NCI-H146 treated with DMSO at 0.1 percent for 48 hours (cell line): ENCODE results near the gene DLEU7.

Experiments
- DNase-seq: peaks from one replicate; lab custom pipeline; 2025; ENCODE audit not compliant: unreplicated experiment; lab: John Stamatoyannopoulos, UW

The DLEU7 gene

GRCh38 chr13:50843257-50844083 lies at the start of gene DLEU7:
TSS of gene DLEU7 (minus strand) at chr13:50843692. CDS start at chr13:50843646, 46 bp downstream.
- DNase-seq: no peak

- no peak for DNase-seq
Observed at GRCh38 chr13:50892210-50892944, 48.9 kb upstream of the DLEU7 start.

- no peak for DNase-seq
Observed at GRCh38 chr13:50891206-50891605, 47.7 kb upstream of the DLEU7 start.

GRCh38 chr13:50889317-50889716 lies 45.8 kb upstream of the DLEU7 start:
- DNase-seq: no peak

GRCh38 chr13:50888362-50888761 lies 44.9 kb upstream of the DLEU7 start:
- DNase-seq: no peak

GRCh38 chr13:50887151-50887550 lies 43.7 kb upstream of the DLEU7 start:
- DNase-seq: no peak

- DNase-seq: no peak
Observed at GRCh38 chr13:50884265-50884664, 40.8 kb upstream of the DLEU7 start.

GRCh38 chr13:50883728-50884127 lies 40.2 kb upstream of the DLEU7 start:
- DNase-seq: no peak

GRCh38 chr13:50882816-50883435 lies 39.4 kb upstream of the DLEU7 start:
- no peak for DNase-seq

GRCh38 chr13:50873991-50874390 lies 30.5 kb upstream of the DLEU7 start:
- no peak for DNase-seq

- DNase-seq: no peak
Observed at GRCh38 chr13:50873467-50873866, 30.0 kb upstream of the DLEU7 start.

GRCh38 chr13:50871405-50871804 lies 27.9 kb upstream of the DLEU7 start:
- DNase-seq: no peak

- DNase-seq: no peak
Observed at GRCh38 chr13:50867637-50867945, 24.1 kb upstream of the DLEU7 start.

- DNase-seq: no peak
Observed at GRCh38 chr13:50866817-50867636, 23.5 kb upstream of the DLEU7 start.

- DNase-seq: no peak
Observed at GRCh38 chr13:50864492-50864891, 21.0 kb upstream of the DLEU7 start.

GRCh38 chr13:50855681-50856080 lies 12.2 kb upstream of the DLEU7 start:
- DNase-seq: no peak

GRCh38 chr13:50850445-50850844 lies 7.0 kb upstream of the DLEU7 start:
- no peak for DNase-seq

GRCh38 chr13:50847501-50847900 lies 4.0 kb upstream of the DLEU7 start:
- no peak for DNase-seq

- no peak for DNase-seq
Observed at GRCh38 chr13:50846861-50847475, 3.5 kb upstream of the DLEU7 start.

- no peak for DNase-seq
Observed at GRCh38 chr13:50845211-50845610, 1.7 kb upstream of the DLEU7 start.
